Measurements from ENCODE around the gene KCNE2. TPM values are rescaled to one million over a fixed set of nuclear protein-coding genes. Genes with fewer than 3 reads are reported as not detected.

KCNE2 gene, protein sequence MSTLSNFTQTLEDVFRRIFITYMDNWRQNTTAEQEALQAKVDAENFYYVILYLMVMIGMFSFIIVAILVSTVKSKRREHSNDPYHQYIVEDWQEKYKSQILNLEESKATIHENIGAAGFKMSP
- polyA plus RNA-seq (2013, experiment 1 of 2) = not detected
- polyA plus RNA-seq (2013, experiment 2 of 2) = not detected

DNA sequence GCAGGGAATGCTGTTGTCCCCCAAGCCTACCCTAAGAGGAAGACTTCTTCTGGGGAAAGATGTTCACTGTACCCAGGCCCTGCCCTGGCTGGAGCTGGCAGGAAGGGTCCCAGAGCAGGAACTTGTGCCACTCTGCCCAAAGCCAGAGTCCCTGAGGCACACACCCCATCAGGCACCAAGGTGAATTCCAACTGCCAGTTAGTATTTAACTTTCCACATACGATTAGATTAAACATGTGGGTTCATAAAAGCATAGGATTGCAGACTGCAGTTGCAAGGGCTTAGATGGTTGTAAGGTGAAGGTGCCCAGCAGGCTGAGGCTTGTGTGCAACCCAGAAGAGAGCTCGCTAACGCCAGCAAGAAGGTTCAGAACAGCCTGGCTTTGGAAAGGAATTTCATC lies at the start of gene KCNE2:
Gene KCNE2 (plus strand): TSS at position 274 of the 400 bp plus-strand sequence. CDS start 6,473 bp downstream, outside the sequence.
- 94% methylated on average over 3 of the region's 3 CpGs for WGBS
- Histone ChIP-seq H3K4me3 (ENCODE audit: low read length) (no peak within 1 kb of the TSS), H3K27ac (ENCODE audit: low read depth, low read length) (no peak within 1 kb of the TSS), H3K4me1 (ENCODE audit: insufficient read depth, low read length) (peaks cover 8% of the 10 kb centered on the region; the same call in 1 of the 2 replicates), H3K9me3 (ENCODE audit: insufficient read depth, low read depth, low read length) (peaks cover 2% of the 10 kb centered on the region; the same call in 1 of the 2 replicates), H3K9ac (ENCODE audit: low read depth, low read length) (no peak within 1 kb of the TSS), H3K36me3 (ENCODE audit: insufficient read depth, low read length) (no peaks in the 10 kb centered on the region), H3K27me3 (ENCODE audit: insufficient read depth, low read length) (no peaks in the 10 kb centered on the region)

DNA sequence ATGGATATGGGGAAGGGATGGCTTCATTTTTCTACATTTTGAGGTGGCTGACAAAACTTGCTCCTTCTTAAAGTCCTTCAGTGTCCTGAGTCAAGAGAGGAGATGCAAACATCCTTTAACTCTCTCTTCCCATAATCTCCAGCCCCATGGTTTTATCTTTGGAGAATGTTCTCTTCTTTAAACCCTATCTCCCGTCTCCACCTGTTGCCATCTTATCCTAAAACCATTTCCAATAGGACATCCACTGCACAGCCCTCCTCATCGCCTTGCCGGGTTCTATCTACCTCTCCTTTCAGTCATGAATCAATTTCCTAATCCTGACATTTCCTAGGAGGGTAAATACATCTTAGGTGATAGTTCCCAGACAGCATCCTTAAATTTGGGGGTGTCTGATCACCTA lies 44.2 kb upstream of the KCNE2 start:
- Histone ChIP-seq H3K27me3 (ENCODE audit: insufficient read depth, low read length) (no peaks in the 10 kb centered on the region), H3K9me3 (ENCODE audit: insufficient read depth, low read depth, low read length) (no peaks in the 10 kb centered on the region), H3K27ac (ENCODE audit: low read depth, low read length) (no peak overlapping the region), H3K36me3 (ENCODE audit: insufficient read depth, low read length) (no peaks in the 10 kb centered on the region), H3K9ac (ENCODE audit: low read depth, low read length) (no peak overlapping the region), H3K4me3 (ENCODE audit: low read length) (no peak overlapping the region), H3K4me1 (ENCODE audit: insufficient read depth, low read length) (no peaks in the 10 kb centered on the region)
- 91% methylated on average over 3 of the region's 3 CpGs for WGBS

DNA sequence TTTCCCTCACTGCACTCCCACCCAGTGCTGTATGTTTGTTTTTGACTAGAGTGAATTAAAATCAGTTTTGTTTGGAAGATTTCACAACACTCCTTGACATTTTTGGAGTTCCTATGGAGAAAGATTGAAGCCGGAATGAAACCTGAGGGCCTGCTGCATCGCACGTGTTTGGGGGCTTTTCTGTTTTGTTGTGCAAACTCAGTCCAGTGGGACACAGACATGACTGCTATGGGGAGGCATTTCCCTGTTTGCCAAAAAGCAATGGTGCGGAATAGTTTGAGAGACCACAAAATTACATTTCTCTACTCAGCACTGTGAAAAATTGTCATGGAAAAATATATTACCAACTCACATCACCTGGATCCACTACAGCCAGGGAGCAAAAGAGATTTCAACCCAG lies 43.8 kb upstream of the KCNE2 start:
- H3K36me3 ChIP-seq (ENCODE audit: insufficient read depth, low read length) = no peaks in the 10 kb centered on the region
- H3K9me3 ChIP-seq (ENCODE audit: insufficient read depth, low read depth, low read length) = no peaks in the 10 kb centered on the region
- H3K27ac ChIP-seq (ENCODE audit: low read depth, low read length) = no peak overlapping the region
- H3K4me3 ChIP-seq (ENCODE audit: low read length) = no peak overlapping the region
- WGBS = 87% methylated on average over 4 of the region's 4 CpGs
- H3K4me1 ChIP-seq (ENCODE audit: insufficient read depth, low read length) = no peaks in the 10 kb centered on the region
- no peak overlapping the region for H3K9ac ChIP-seq (ENCODE audit: low read depth, low read length)
- no peaks in the 10 kb centered on the region for H3K27me3 ChIP-seq (ENCODE audit: insufficient read depth, low read length)

DNA sequence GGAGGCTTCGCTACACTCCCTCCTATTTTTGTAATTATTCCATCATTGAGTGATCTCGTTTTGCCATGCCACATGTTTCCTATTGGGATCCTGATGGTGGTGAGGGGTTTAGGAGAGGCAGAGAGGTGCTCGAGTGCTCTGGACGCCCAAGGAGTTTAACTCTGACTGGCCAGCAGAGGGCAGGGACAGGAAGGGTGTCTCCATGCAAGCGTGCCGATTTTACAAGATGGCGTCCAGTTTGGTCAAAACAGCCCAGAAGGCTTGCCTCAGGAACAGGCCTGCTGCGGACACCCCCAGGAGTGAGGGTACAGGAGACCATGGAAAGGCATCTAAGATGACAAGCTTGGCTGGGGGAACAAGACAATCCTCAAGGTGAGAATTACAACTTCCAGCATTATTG lies 33.8 kb upstream of the KCNE2 start:
- WGBS = 92% methylated on average over 8 of the region's 8 CpGs
- no peaks in the 10 kb centered on the region for H3K36me3 ChIP-seq (ENCODE audit: insufficient read depth, low read length)
- no peak overlapping the region for H3K9ac ChIP-seq (ENCODE audit: low read depth, low read length)
- H3K4me3 ChIP-seq (ENCODE audit: low read length) = no peak overlapping the region
- H3K9me3 ChIP-seq (ENCODE audit: insufficient read depth, low read depth, low read length) = no peaks in the 10 kb centered on the region
- no peaks in the 10 kb centered on the region for H3K27me3 ChIP-seq (ENCODE audit: insufficient read depth, low read length)
- no peaks in the 10 kb centered on the region for H3K4me1 ChIP-seq (ENCODE audit: insufficient read depth, low read length)
- no peak overlapping the region for H3K27ac ChIP-seq (ENCODE audit: low read depth, low read length)

DNA sequence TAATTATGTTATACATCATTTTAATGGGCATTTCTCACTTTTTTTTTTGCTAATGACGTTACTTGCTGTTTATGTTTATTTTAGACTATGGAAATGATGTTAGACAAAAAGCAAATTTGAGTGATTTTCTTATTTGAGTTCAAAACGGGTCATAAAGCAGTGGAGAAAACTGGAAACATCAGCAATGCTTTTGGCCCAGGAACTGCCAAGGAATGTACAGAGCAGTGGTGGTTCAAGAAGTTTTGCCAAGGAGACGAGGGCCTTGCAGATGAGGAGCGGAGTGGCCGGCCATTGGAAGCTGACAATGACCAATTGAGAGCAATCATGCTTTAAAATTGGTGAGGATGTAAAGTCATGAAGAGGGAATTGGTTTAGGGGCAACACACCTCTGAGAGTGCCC lies 32.1 kb upstream of the KCNE2 start:
- Histone ChIP-seq H3K9ac (ENCODE audit: low read depth, low read length) (no peak overlapping the region), H3K4me1 (ENCODE audit: insufficient read depth, low read length) (no peaks in the 10 kb centered on the region), H3K4me3 (ENCODE audit: low read length) (no peak overlapping the region), H3K9me3 (ENCODE audit: insufficient read depth, low read depth, low read length) (no peaks in the 10 kb centered on the region), H3K27me3 (ENCODE audit: insufficient read depth, low read length) (no peaks in the 10 kb centered on the region), H3K36me3 (ENCODE audit: insufficient read depth, low read length) (no peaks in the 10 kb centered on the region), H3K27ac (ENCODE audit: low read depth, low read length) (no peak overlapping the region)
- 93% methylated on average over 5 of the region's 5 CpGs for WGBS

DNA sequence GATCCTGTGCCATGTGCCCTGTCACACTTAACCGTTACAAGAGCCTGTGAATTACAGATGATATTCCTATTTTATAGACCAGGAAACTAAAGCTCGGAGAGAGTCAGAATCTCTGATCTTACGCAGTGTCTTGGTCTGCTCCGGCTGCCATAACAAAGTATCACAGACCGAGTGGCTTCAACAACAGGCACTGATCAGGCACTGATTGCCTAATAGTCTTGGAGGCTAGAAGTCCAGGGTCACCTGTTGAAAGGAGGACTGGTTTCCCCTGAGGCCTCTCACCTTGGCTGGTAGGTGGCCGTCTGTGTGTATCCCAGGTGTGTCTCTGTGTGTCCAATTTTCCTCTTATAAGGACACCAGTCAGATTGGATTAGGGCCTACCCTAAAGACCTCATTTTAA lies 31.5 kb upstream of the KCNE2 start:
- H3K27ac ChIP-seq (ENCODE audit: low read depth, low read length) = no peak overlapping the region
- H3K9me3 ChIP-seq (ENCODE audit: insufficient read depth, low read depth, low read length) = no peaks in the 10 kb centered on the region
- H3K9ac ChIP-seq (ENCODE audit: low read depth, low read length) = no peak overlapping the region
- no peaks in the 10 kb centered on the region for H3K36me3 ChIP-seq (ENCODE audit: insufficient read depth, low read length)
- WGBS = 97% methylated on average over 6 of the region's 6 CpGs
- H3K4me1 ChIP-seq (ENCODE audit: insufficient read depth, low read length) = no peaks in the 10 kb centered on the region
- no peak overlapping the region for H3K4me3 ChIP-seq (ENCODE audit: low read length)
- H3K27me3 ChIP-seq (ENCODE audit: insufficient read depth, low read length) = no peaks in the 10 kb centered on the region

DNA sequence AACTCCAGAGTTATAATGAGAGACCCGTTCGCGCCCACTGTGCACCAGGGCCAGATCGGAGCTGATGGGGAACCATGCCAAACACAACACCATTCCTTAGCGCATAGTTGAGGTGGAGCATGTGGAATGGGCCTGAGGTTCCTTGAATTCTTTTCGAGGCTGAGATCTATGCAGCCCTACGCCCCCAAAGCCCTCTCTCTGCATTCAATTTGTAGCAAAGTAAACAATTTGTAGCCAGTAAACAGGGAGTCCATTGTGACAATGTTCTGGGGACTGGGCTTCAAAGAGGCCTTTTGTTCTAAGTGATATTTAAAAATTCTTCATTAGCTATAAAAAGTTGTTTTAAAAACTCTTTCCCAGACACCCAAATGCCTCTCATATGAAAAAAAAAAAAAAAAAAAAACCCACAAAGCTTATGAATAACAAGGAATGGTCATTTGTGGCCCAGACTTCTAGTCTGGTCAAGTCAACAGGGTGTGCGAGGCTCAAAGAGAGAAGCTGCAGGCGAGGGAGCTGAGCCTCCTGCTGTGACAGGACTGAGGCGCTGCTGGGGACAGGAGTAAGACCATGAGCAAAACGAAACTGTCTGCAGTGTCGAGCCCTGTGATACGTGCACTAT lies 30.6 kb upstream of the KCNE2 start:
- no peaks in the 10 kb centered on the region for H3K4me1 ChIP-seq (ENCODE audit: insufficient read depth, low read length)
- no peaks in the 10 kb centered on the region for H3K36me3 ChIP-seq (ENCODE audit: insufficient read depth, low read length)
- H3K27ac ChIP-seq (ENCODE audit: low read depth, low read length) = no peak overlapping the region
- H3K4me3 ChIP-seq (ENCODE audit: low read length) = no peak overlapping the region
- H3K9ac ChIP-seq (ENCODE audit: low read depth, low read length) = no peak overlapping the region
- no peaks in the 10 kb centered on the region for H3K9me3 ChIP-seq (ENCODE audit: insufficient read depth, low read depth, low read length)
- WGBS = 85% methylated on average over 13 of the region's 13 CpGs
- H3K27me3 ChIP-seq (ENCODE audit: insufficient read depth, low read length) = no peaks in the 10 kb centered on the region

DNA sequence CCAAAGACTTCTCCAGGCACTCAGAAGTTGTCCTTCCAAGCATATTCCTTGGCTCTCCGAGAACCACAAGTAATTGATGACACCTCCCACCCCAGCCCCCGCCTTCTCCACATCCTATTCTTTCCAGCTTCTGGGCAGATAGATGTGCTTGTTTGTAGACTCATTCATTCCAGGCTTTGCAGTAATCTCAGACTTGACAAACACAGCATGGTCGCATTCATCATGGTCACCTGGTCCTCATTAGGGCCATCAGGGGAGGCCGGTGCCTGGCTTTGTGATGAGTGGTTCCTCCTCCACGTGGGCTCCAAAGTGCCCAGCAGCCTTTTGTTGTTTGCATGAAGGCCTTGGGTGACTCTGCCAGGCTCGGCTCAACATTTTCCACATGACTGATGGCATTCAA lies 28.5 kb upstream of the KCNE2 start:
- H3K36me3 ChIP-seq (ENCODE audit: insufficient read depth, low read length) = no peaks in the 10 kb centered on the region
- H3K27me3 ChIP-seq (ENCODE audit: insufficient read depth, low read length) = no peaks in the 10 kb centered on the region
- H3K27ac ChIP-seq (ENCODE audit: low read depth, low read length) = no peak overlapping the region
- 83% methylated on average over 6 of the region's 6 CpGs for WGBS
- no peaks in the 10 kb centered on the region for H3K4me1 ChIP-seq (ENCODE audit: insufficient read depth, low read length)
- H3K9ac ChIP-seq (ENCODE audit: low read depth, low read length) = no peak overlapping the region
- no peaks in the 10 kb centered on the region for H3K9me3 ChIP-seq (ENCODE audit: insufficient read depth, low read depth, low read length)
- no peak overlapping the region for H3K4me3 ChIP-seq (ENCODE audit: low read length)

DNA sequence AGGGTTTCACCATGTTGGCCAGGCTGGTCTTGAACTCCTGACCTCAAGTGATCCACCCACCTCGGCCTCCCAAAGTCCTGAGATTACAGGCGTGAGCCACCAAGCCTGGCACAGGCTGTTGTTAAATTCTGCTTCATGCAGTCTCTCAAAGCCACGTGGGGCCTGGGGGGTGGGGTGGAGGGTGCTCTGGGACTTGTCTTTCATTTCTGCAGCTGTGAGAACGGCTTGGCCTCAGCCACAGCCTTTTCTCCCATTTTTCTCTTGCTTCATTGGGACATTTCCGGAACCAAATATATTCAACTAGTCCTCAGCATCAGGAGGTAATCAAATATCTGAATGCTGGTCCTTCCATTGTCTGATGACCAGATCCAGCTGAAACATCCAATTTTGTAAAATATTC lies 27.6 kb upstream of the KCNE2 start:
- WGBS = 86% methylated on average over 5 of the region's 5 CpGs
- Histone ChIP-seq H3K36me3 (ENCODE audit: insufficient read depth, low read length) (no peaks in the 10 kb centered on the region), H3K9ac (ENCODE audit: low read depth, low read length) (no peak overlapping the region), H3K4me3 (ENCODE audit: low read length) (no peak overlapping the region), H3K9me3 (ENCODE audit: insufficient read depth, low read depth, low read length) (no peaks in the 10 kb centered on the region), H3K27ac (ENCODE audit: low read depth, low read length) (no peak overlapping the region), H3K27me3 (ENCODE audit: insufficient read depth, low read length) (no peaks in the 10 kb centered on the region), H3K4me1 (ENCODE audit: insufficient read depth, low read length) (no peaks in the 10 kb centered on the region)

DNA sequence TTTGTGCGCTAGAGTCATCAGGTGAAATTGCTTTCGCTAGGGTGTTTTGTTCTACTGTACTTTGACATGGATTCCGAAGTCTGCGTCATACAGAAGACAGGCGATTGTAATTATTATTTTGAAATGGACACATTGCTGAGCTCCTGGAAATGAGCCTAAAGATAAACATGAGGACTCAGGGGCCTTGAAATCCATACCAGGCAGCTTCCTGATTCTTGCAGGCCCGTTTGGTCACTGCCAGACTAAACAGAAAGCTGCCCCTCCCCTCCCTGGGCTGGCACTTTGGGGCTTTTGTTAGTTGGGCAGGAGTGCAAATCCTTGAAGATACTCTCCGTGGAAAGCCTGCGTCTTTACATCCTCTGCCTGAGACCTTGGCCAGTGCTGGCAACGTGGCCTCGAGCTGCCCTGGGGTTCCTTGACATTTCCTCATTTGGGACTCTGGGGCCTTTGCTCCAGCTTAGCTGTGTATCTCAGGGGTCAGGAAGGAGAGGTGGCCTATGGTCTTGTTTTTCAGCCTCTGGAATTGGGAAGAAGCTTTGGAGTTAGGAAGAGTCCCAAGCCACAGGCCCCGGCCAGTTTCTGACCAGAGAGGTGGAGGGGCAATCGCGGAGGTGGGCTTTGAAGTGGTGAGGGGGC lies 26.9 kb upstream of the KCNE2 start:
- no peaks in the 10 kb centered on the region for H3K36me3 ChIP-seq (ENCODE audit: insufficient read depth, low read length)
- no peaks in the 10 kb centered on the region for H3K27me3 ChIP-seq (ENCODE audit: insufficient read depth, low read length)
- H3K4me3 ChIP-seq (ENCODE audit: low read length) = no peak overlapping the region
- no peak overlapping the region for H3K27ac ChIP-seq (ENCODE audit: low read depth, low read length)
- WGBS = 92% methylated on average over 13 of the region's 13 CpGs
- H3K4me1 ChIP-seq (ENCODE audit: insufficient read depth, low read length) = no peaks in the 10 kb centered on the region
- H3K9me3 ChIP-seq (ENCODE audit: insufficient read depth, low read depth, low read length) = no peaks in the 10 kb centered on the region
- no peak overlapping the region for H3K9ac ChIP-seq (ENCODE audit: low read depth, low read length)

DNA sequence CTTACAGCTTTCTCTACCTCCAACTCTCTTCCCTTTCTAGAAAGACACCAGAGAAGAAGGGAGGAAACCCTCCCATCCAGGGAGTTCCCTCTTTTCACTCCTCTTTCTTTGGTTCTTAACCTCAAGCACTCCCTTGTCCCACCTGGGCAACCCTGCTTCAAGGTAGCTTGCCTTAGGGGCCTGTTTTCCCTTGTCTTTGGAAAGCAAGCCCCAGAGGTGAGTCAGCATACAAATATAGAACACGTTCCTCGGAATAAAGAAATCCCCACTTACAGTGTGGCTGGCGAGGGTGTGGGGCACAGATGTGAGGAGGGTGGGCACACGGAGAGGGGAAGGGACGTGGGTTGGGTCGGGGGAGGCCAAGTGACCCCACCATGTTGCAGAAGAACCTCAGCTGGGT lies 26.1 kb upstream of the KCNE2 start:
- Histone ChIP-seq H3K36me3 (ENCODE audit: insufficient read depth, low read length) (no peaks in the 10 kb centered on the region), H3K9me3 (ENCODE audit: insufficient read depth, low read depth, low read length) (no peaks in the 10 kb centered on the region), H3K27me3 (ENCODE audit: insufficient read depth, low read length) (no peaks in the 10 kb centered on the region), H3K9ac (ENCODE audit: low read depth, low read length) (no peak overlapping the region), H3K4me3 (ENCODE audit: low read length) (no peak overlapping the region), H3K4me1 (ENCODE audit: insufficient read depth, low read length) (no peaks in the 10 kb centered on the region), H3K27ac (ENCODE audit: low read depth, low read length) (no peak overlapping the region)
- 88% methylated on average over 4 of the region's 6 CpGs for WGBS
